Measurements from ENCODE around the gene ACBD4. TPM values are rescaled to one million over a fixed set of nuclear protein-coding genes. Genes with fewer than 3 reads are reported as not detected.

ACBD4 gene
- total RNA-seq, 4 donors from 2014 or later = 25.9 to 41.9 (median 28.2) TPM

DNA sequence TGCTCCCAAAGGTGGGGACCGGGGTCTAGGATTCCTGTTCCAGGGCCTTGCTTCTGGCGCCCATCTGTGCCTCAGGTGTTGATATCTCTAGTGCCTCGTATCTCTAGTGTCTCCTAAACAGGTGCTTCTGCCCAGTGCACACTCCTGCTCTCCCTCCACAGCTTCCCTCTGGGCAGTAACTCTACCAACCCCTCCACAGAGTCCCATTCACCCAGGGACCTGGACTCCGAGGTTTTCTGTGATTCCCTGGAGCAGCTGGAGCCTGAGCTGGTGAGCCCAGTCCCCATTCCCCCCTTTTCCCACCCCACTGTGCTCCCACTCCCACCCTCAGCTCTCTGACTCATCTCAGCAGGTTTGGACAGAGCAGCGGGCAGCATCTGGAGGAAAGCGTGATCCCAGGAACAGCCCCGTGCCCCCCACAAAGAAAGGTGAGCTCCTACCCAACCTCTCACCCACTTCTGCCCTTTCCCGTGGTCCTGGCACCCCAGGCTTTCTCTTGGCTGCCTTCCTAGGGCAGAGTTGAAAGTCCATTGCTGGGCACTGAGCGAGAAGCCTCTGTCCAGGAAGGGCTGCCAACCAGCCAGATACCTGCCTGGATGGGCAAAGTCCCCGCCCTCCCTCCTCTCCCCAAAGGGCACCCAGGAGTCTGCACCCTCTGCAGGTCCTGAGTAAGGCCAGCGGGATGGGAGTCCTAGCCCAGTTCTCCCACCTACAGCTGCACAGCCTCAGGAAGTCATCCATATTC lies 2.2 kb downstream of the ACBD4 start:
- WGBS, 2 donors = 80 to 82% methylated on average over 11 of the region's 11 CpGs
- H3K36me3 ChIP-seq = peaks cover 0 to 30% (median 0%) of the 10 kb centered on the region in 3 donors
- no peak overlapping the region for H3K4me3 ChIP-seq
- no peaks in the 10 kb centered on the region for H3K27me3 ChIP-seq
- TF ChIP-seq EP300 (IDR thresholded peaks at IDR 0.05) (no peak), POLR2A (IDR thresholded peaks at IDR 0.05) (no peak)
- TF ChIP-seq, protein P1, sequence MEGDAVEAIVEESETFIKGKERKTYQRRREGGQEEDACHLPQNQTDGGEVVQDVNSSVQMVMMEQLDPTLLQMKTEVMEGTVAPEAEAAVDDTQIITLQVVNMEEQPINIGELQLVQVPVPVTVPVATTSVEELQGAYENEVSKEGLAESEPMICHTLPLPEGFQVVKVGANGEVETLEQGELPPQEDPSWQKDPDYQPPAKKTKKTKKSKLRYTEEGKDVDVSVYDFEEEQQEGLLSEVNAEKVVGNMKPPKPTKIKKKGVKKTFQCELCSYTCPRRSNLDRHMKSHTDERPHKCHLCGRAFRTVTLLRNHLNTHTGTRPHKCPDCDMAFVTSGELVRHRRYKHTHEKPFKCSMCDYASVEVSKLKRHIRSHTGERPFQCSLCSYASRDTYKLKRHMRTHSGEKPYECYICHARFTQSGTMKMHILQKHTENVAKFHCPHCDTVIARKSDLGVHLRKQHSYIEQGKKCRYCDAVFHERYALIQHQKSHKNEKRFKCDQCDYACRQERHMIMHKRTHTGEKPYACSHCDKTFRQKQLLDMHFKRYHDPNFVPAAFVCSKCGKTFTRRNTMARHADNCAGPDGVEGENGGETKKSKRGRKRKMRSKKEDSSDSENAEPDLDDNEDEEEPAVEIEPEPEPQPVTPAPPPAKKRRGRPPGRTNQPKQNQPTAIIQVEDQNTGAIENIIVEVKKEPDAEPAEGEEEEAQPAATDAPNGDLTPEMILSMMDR (IDR thresholded peaks at IDR 0.05) = no peak
- H3K4me1 ChIP-seq = peaks cover 0 to 25% (median 9%) of the 10 kb centered on the region in 4 donors
- H3K9me3 ChIP-seq = no peaks in the 10 kb centered on the region
- DNase-seq (ENCODE audit: low spot score in 2 of 2) = no peak
- peak overlapping the region in 2 of 4 donors; percentile 48 to 88 for H3K27ac ChIP-seq

DNA sequence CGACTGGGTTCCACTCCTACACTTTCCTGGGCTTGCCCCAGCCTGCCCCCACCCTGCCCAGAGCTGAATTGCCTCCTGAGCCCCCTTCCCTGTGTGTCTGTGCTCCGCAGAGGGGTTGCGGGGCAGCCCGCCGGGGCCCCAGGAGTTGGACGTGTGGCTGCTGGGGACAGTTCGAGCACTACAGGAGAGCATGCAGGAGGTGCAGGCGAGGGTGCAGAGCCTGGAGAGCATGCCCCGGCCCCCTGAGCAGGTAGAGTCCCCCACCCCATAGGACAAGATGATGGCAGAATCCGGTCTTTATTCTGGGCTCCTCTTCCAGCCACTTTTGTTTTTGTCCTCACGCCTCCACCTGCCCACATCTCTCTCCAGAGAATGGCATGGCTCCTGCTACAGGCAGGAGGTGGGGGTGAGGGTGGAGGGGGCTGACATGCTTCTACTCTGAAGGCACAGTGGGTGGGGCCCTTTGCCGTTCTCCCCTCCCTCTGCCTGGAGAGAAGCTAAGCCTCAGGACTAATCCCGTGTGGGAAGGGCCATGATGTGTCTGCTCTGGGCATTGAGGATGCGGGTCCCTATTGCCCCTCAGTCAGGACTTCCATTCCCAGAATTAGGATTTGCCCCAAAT lies 3.5 kb downstream of the ACBD4 start:
- no peak overlapping the region for H3K4me3 ChIP-seq
- 71 to 85% methylated on average over 11 to 14 of the region's 14 CpGs for WGBS, 2 donors
- H3K36me3 ChIP-seq = peaks cover 0 to 30% (median 0%) of the 10 kb centered on the region in 3 donors
- H3K27ac ChIP-seq = peak overlapping the region in 1 of 4 donors; percentile 0
- H3K9me3 ChIP-seq = no peaks in the 10 kb centered on the region
- peaks cover 5 to 38% (median 16%) of the 10 kb centered on the region in 4 donors for H3K4me1 ChIP-seq
- TF ChIP-seq, protein P1 (IDR thresholded peaks at IDR 0.05) = no peak
- TF ChIP-seq POLR2A (IDR thresholded peaks at IDR 0.05) (no peak), EP300 (IDR thresholded peaks at IDR 0.05) (no peak)
- H3K27me3 ChIP-seq = no peaks in the 10 kb centered on the region
- no peak for DNase-seq (ENCODE audit: low spot score in 2 of 2)

DNA sequence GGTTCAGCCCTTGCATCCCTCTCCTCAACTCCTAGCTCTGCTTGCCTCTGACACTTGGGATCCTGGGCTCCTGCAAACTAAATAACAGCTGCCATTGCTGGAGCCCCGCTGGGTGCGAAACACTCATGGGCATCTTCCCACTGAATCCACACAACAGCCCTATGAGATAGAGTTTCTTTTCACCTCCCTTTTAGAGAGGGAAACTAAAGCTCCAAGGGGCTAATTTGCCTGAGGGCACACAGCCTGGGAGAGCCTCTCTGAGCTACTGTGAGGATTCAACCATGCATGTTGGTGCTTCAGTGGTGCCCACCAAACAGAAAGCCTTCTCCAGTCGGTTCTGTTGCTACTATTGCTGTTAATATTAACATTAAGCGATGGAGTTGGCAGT lies 4.0 kb downstream of the ACBD4 start:
- Histone ChIP-seq H3K27ac (peak overlapping the region in 1 of 4 donors; percentile 0), H3K4me1 (peaks cover 5 to 43% (median 17%) of the 10 kb centered on the region in 4 donors), H3K27me3 (no peaks in the 10 kb centered on the region), H3K4me3 (no peak overlapping the region), H3K36me3 (peaks cover 0 to 30% (median 0%) of the 10 kb centered on the region in 3 donors), H3K9me3 (no peaks in the 10 kb centered on the region)
- DNase-seq (ENCODE audit: low spot score in 2 of 2) = no peak
- no peak for TF ChIP-seq POLR2A (IDR thresholded peaks at IDR 0.05)
- TF ChIP-seq EP300 (IDR thresholded peaks at IDR 0.05) = no peak
- TF ChIP-seq, protein P1 (IDR thresholded peaks at IDR 0.05) = no peak
- 77 to 83% methylated on average over 4 of the region's 4 CpGs for WGBS, 2 donors

DNA sequence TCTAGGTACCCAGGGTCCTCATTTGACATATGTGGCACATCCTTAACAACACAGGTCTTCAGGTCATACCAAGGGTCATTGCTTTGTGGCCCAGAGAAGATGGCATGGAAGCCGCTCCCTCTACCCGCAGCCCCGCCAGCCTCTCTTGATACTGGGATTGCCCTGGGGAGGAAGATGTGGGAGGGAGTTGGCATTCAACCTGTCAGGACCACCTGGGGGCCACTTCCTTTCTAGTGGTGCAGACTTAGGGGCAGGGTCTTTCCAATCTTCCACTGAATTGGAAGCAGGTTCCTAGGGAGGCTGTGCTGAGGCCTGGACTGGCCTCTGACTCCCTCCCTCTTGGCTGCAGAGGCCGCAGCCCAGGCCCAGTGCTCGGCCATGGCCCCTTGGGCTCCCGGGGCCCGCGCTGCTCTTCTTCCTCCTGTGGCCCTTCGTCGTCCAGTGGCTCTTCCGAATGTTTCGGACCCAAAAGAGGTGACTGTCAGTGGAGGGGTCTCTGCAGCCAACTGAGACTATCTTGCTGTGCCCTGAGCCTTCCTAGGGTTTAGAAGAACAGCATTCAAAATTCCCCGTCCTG lies 7.7 kb downstream of the ACBD4 start:
- Histone ChIP-seq H3K27ac (peak overlapping the region; percentile 93 to 98 (median 94)), H3K4me1 (peaks cover 5 to 46% (median 25%) of the 10 kb centered on the region in 4 donors), H3K27me3 (no peaks in the 10 kb centered on the region), H3K9me3 (no peaks in the 10 kb centered on the region), H3K4me3 (peak overlapping the region; percentile 37 to 62 (median 44)), H3K36me3 (peaks cover 0 to 23% (median 0%) of the 10 kb centered on the region in 3 donors)
- WGBS, 2 donors = 55 to 59% methylated on average over 13 of the region's 13 CpGs
- no peak for DNase-seq (ENCODE audit: low spot score in 2 of 2)
- TF ChIP-seq, protein P1 (IDR thresholded peaks at IDR 0.05) = no peak
- no peak for TF ChIP-seq POLR2A (IDR thresholded peaks at IDR 0.05)
- TF ChIP-seq EP300 (IDR thresholded peaks at IDR 0.05) = no peak

Measured in tibial nerve (tissue), 4 donors.